OCI-LY1 (cell line): ENCODE measurements around the gene GRK4.

ENCODE experiments used
- H2AFZ ChIP-seq: fragments of 200-600 bp; sonication (generic), shearing (Covaris generic); 2 replicates; pipeline ENCODE4 v1.6.0; 2014; ENCODE audit warnings: antibody characterized with exemption, mild to moderate bottlenecking, low read length
- H3F3A ChIP-seq: fragments of 200-600 bp; sonication (generic), shearing (Covaris generic); 2 replicates; pipeline ENCODE4 v1.6.0; 2014; ENCODE audit warnings: mild to moderate bottlenecking, antibody characterized with exemption, low read length, moderate library complexity; ENCODE audit not compliant: insufficient read depth
- H3K27ac ChIP-seq: fragments of 200-600 bp; sonication (generic); 2 replicates; pipeline ENCODE4 v1.5.1; 2014; ENCODE audit warnings: low read length, mixed run types, mild to moderate bottlenecking, low read depth; ENCODE audit not compliant: poor library complexity, severe bottlenecking
- H3K27me3 ChIP-seq: fragments of 200-600 bp; sonication (generic); 2 replicates; pipeline ENCODE4 v1.6.0; 2014; ENCODE audit warnings: antibody characterized with exemption, mild to moderate bottlenecking, low read length, moderate library complexity; ENCODE audit not compliant: insufficient read depth
- H3K36me3 ChIP-seq: fragments of 200-600 bp; sonication (generic); 2 replicates; pipeline ENCODE4 v1.6.1; 2014; ENCODE audit warnings: mild to moderate bottlenecking, antibody characterized with exemption, low read length, moderate library complexity, mixed read lengths; ENCODE audit not compliant: insufficient read depth
- H3K4me1 ChIP-seq: fragments of 200-600 bp; sonication (generic); 2 replicates; pipeline ENCODE4 v1.5.1; 2014; ENCODE audit warnings: mild to moderate bottlenecking, low read length, moderate library complexity; ENCODE audit not compliant: insufficient read depth, severe bottlenecking
- H3K4me2 ChIP-seq: fragments of 200-600 bp; sonication (generic), shearing (Covaris generic); 2 replicates; pipeline ENCODE4 v1.6.1; 2014; ENCODE audit warnings: low read length
- H3K4me3 ChIP-seq: fragments of 200-600 bp; sonication (generic); 2 replicates; pipeline ENCODE4 v1.5.1; 2014; ENCODE audit warnings: low read length, low read depth, mild to moderate bottlenecking, mixed read lengths; ENCODE audit not compliant: poor library complexity, severe bottlenecking
- H3K79me2 ChIP-seq: fragments of 200-600 bp; shearing (Covaris generic); 2 replicates; pipeline ENCODE4 v1.6.1; 2016; ENCODE audit warnings: mixed run types, low read length, mixed read lengths; ENCODE audit not compliant: insufficient read depth
- H3K9ac ChIP-seq: fragments of 200-600 bp; sonication (generic), shearing (Covaris generic); 2 replicates; pipeline ENCODE4 v1.6.1; 2014; ENCODE audit warnings: mild to moderate bottlenecking, low read length, mixed read lengths
- H3K9me2 ChIP-seq: fragments of 200-600 bp; sonication (generic), shearing (Covaris generic); 2 replicates; pipeline ENCODE4 v1.6.1; 2014; ENCODE audit warnings: low read depth, mild to moderate bottlenecking, low read length, mixed read lengths
- H3K9me3 ChIP-seq: fragments of 200-600 bp; shearing (Covaris generic); 2 replicates; pipeline ENCODE4 v1.6.1; 2014; ENCODE audit warnings: low read length, mixed read lengths
- H4K20me1 ChIP-seq: fragments of 200-600 bp; sonication (generic), shearing (Covaris generic); 2 replicates; pipeline ENCODE4 v1.6.0; 2016; ENCODE audit warnings: mild to moderate bottlenecking, low read length; ENCODE audit not compliant: insufficient read depth
- CTCF ChIP-seq: fragments of 200-600 bp; sonication (generic), shearing (Covaris generic); IDR thresholded peaks from 2 replicates; pipeline ENCODE4 v1.5.1; 2017; ENCODE audit warnings: mild to moderate bottlenecking, antibody characterized with exemption, low read length, moderate library complexity, mixed read lengths
- EZH2 ChIP-seq: fragments of 200-600 bp; sonication (generic), shearing (Covaris generic); IDR thresholded peaks from 2 replicates; pipeline ENCODE4 v1.8.0; 2017; ENCODE audit warnings: borderline replicate concordance, mixed run types, mild to moderate bottlenecking, antibody characterized with exemption, low read length, moderate library complexity, mixed read lengths

GRK4 gene

GRCh38 chr4:3035674-3036073 is 72.3 kb downstream of the GRK4 start:
- Histone ChIP-seq H3K9ac (no peak overlapping the region), H3K36me3 (no peaks in the 10 kb centered on the region), H2AFZ (no peak overlapping the region), H3K27ac (no peak overlapping the region), H3K9me3 (no peaks in the 10 kb centered on the region), H4K20me1 (no peaks in the 10 kb centered on the region), H3F3A (no peaks in the 10 kb centered on the region), H3K27me3 (no peaks in the 10 kb centered on the region), H3K4me2 (no peak overlapping the region), H3K79me2 (no peaks in the 10 kb centered on the region), H3K4me1 (peaks cover 2% of the 10 kb centered on the region), H3K4me3 (no peak overlapping the region), H3K9me2 (no peaks in the 10 kb centered on the region)
- TF ChIP-seq CTCF (no peak), EZH2 (no peak)

DNA sequence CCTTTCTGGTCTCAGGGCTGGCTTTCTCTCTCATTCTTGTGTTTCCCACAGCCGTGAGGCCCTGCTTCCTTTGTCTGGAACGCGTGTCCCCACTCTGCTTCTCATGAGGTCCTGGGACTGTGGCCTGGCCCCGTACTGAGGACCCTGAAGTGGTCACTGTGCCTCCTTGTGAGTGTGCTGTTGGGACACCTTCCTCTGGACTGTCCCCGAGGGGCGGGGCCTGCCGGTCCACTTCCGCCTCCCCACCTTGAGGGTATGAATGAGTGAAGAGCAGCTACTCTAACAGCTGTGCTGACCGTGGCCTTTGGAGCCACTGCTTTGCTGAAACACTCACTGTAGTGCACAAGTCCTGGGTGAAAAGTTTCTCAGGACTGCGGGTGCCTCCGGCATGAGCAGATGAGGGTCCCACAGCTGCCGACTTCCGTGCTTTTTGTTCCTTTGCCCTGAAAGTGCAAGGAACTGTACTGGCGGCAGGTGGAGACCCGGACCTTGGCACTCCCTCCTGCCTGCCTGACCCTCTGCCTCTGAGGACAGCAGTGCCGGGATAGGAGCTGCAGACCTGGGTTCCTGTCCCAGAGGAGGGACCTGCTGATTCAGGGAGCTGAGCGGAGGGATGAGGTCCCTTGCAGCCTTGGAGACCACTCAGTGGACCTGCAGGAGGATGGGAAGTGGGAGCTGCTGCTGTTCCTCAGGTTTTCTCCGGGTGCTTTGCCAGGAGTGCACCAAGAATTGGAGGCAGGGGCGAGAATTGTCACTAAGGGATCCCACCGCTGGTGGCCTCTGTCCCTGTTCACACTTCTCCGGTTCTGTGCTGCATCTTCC is 73.0 kb downstream of the GRK4 start:
- TF ChIP-seq EZH2 (no peak), CTCF (no peak)
- Histone ChIP-seq H3K27ac (no peak overlapping the region), H3K9me3 (no peaks in the 10 kb centered on the region), H3K9me2 (no peaks in the 10 kb centered on the region), H3K4me1 (peaks cover 2% of the 10 kb centered on the region), H3K4me3 (no peak overlapping the region), H3K4me2 (no peak overlapping the region), H3K9ac (no peak overlapping the region), H4K20me1 (no peaks in the 10 kb centered on the region), H3K36me3 (no peaks in the 10 kb centered on the region), H2AFZ (no peak overlapping the region), H3F3A (no peaks in the 10 kb centered on the region), H3K79me2 (no peaks in the 10 kb centered on the region), H3K27me3 (no peaks in the 10 kb centered on the region)

- H3K4me1 ChIP-seq = peaks cover 2% of the 10 kb centered on the region
- H3F3A ChIP-seq = no peaks in the 10 kb centered on the region
- no peak overlapping the region for H3K4me3 ChIP-seq
- TF ChIP-seq CTCF = no peak
- no peaks in the 10 kb centered on the region for H3K27me3 ChIP-seq
- no peaks in the 10 kb centered on the region for H4K20me1 ChIP-seq
- no peak overlapping the region for H3K9ac ChIP-seq
- H3K4me2 ChIP-seq = no peak overlapping the region
- no peaks in the 10 kb centered on the region for H3K79me2 ChIP-seq
- no peaks in the 10 kb centered on the region for H3K36me3 ChIP-seq
- H3K9me3 ChIP-seq = no peaks in the 10 kb centered on the region
- no peaks in the 10 kb centered on the region for H3K9me2 ChIP-seq
- H2AFZ ChIP-seq = no peak overlapping the region
- no peak overlapping the region for H3K27ac ChIP-seq
Observed at GRCh38 chr4:3037957-3038461, 74.6 kb downstream of the GRK4 start.
